Left renal cortex interstitium (tissue), 4 donors: ENCODE results near the gene UBTD1. TPM values are rescaled to one million over a fixed set of nuclear protein-coding genes. Genes with fewer than 3 reads are reported as not detected.

Source experiments
- DNase-seq, 4 donors: peaks; one replicate each; pipeline ENCODE4 v3.0.0-alpha.2; 2013; ENCODE audit warnings: low read depth in 4 of 4, low spot score in 2 of 4, missing footprints in 1 of 4
- polyA plus RNA-seq, 4 donors: library from polyadenylated mRNA; unstranded; fragments of 120-200 nt; gene quantifications; one replicate each; pipeline ENCODE4 v1.2.1, GENCODE V29; 2013; ENCODE audit not compliant: insufficient read length in 4 of 4

Gene UBTD1
- polyA plus RNA-seq, 4 donors, result 8.1 to 14.4 (median 11.0) TPM

GRCh38 chr10:97601268-97602215, 102.8 kb downstream of the UBTD1 start:
- DNase-seq, result no peak

DNA sequence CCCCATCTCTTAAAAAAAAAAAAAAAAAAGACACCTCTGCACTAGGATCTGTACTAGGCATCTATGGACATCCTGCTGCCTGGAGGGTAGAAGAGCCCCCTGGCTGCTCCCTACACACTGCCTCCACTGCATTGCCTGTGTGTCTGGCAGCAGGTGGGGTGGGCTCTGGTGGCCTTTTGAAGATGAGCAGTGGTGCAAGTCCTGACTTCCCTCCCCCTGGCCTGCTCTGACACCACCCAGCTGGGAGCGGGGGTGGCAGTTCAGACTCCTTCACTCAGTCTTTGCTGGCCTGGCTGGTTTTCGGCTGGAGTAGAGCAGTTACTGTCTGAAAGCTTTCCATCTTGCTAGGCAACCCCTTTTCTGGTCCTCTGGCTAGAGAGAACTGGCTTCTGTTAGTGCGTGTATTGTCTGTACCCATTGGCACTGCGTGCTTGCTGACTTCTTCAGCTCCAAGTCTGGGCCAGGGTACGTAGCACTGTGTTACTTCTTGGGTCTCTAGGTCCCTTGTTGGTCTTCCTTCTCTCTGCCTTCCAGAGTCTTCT, 108.4 kb downstream of the UBTD1 start:
- DNase-seq, result no peak

DNA sequence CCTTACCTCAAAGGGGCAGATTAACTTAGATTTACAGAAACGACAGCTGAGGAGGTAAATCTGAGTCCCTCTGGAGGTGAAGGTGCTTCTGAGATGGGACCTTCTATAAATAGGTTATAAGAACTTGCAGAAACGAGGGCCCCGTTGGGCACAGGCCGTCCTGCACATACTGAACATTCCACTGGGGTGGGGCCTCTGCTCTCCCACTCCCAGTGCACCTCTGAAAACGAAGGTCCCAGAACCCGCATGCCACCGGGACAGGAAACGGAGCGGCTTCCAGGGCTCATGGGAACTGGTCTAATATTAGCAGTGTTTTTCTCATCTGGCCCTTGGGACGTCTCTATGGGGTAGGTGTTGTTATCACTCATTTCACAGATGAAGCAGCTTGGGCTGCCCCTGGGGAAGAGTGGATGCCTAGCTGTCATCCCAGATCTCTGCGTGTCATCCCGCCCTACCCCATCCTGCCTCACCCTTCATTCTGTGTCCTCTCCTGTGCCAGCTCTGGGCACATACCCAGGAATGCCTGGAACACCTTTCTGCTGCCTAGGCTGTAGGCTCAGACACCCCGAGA, 110.4 kb downstream of the UBTD1 start:
- DNase-seq, result no peak

DNA sequence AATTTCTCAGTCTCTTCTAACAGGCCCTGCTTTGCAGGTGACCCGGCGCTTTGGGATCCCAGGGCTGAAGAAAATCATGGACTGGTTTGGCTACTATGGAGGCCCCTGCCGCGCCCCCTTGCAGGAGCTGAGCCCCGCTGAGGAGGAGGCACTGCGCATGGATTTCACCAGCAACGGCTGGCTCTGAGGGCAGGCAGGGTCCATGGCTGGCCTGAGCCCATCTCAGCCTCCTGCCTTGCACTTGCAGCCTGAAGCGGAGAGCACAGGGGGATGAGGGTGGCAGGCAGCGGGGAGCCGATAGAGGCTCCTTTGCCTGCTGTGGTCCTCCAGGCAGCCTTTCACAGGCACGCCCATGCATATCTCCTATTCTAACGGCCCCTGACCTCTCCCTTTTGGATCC, 112.7 kb downstream of the UBTD1 start:
- DNase-seq, result no peak

GRCh38 chr10:97612386-97612785, 113.7 kb downstream of the UBTD1 start:
- DNase-seq, result no peak

DNA sequence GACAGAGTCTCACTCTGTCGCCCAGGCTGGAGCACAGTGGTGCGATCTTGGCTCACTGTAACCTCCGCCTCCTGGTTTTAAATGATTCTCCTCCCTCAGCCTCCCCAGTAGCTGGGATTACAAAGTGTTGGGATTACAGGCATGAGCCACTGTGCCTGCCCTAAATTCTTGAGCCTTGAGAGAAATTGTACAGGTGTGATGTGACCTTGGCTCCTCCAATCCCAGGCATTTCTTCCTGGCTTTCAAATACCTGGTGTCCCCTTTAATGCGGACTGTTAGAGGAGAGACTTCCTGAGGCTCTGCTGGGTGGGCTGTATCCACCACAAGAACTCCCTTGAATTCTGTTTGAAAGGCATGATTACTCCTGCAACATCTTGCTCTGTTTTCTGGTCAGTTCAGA, 119.6 kb downstream of the UBTD1 start:
- no peak for DNase-seq

GRCh38 chr10:97618733-97619132, 120.0 kb downstream of the UBTD1 start:
- DNase-seq, result no peak

Other genes starting within 250 kb of the UBTD1 start
- 10 to 100 TPM; 26.3 to 35.2 (median 33.0) TPM for gene ARHGAP19, start 206.3 kb upstream of the UBTD1 start, polyA plus RNA-seq
- 1 to 10 TPM; 4.3 to 6.2 (median 4.3) TPM for gene FRAT1, start 179.7 kb upstream of the UBTD1 start, polyA plus RNA-seq
- 10 to 100 TPM; 11.0 to 15.7 (median 12.7) TPM for gene FRAT2, start 164.2 kb upstream of the UBTD1 start, polyA plus RNA-seq
- gene RRP12, start 97.6 kb upstream of the UBTD1 start, polyA plus RNA-seq, result 10 to 100 TPM; 18.7 to 31.8 (median 26.3) TPM
- 100 to 1,000 TPM; 169 to 211 (median 176) TPM for gene PGAM1, start 72.7 kb upstream of the UBTD1 start, polyA plus RNA-seq
- 10 to 100 TPM; 32.4 to 43.0 (median 38.5) TPM for gene EXOSC1, start 52.9 kb upstream of the UBTD1 start, polyA plus RNA-seq
- 10 to 100 TPM; 34.2 to 45.8 (median 39.7) TPM for gene ZDHHC16, start 52.7 kb upstream of the UBTD1 start, polyA plus RNA-seq
- gene MMS19, start 502 bp upstream of the UBTD1 start, polyA plus RNA-seq, result 100 to 1,000 TPM in 1 of 4 donors, 10 to 100 TPM in 3; 85.9 to 109 (median 92.3) TPM
- gene ANKRD2, start 73.9 kb downstream of the UBTD1 start, polyA plus RNA-seq, result under 1 TPM; 0.38 to 0.56 (median 0.51) TPM
- gene HOGA1, start 85.5 kb downstream of the UBTD1 start, polyA plus RNA-seq, result 10 to 100 TPM; 33.5 to 63.1 (median 47.4) TPM
- 1 to 10 TPM in 1 of 4 donors, under 1 TPM in 3; 0.29 to 1.2 (median 0.60) TPM for gene C10orf62, start 90.8 kb downstream of the UBTD1 start, polyA plus RNA-seq
- 10 to 100 TPM; 21.7 to 27.2 (median 23.0) TPM for gene MORN4, start 134.6 kb downstream of the UBTD1 start, polyA plus RNA-seq
- 10 to 100 TPM; 17.7 to 21.7 (median 21.4) TPM for gene PI4K2A, start 141.7 kb downstream of the UBTD1 start, polyA plus RNA-seq
- gene AVPI1, start 188.3 kb downstream of the UBTD1 start, polyA plus RNA-seq, result 1 to 10 TPM; 4.1 to 5.0 (median 4.7) TPM
- gene MARVELD1, start 214.8 kb downstream of the UBTD1 start, polyA plus RNA-seq, result 10 to 100 TPM; 37.3 to 54.7 (median 45.3) TPM
- gene ZFYVE27, start 238.2 kb downstream of the UBTD1 start, polyA plus RNA-seq, result 10 to 100 TPM; 20.2 to 40.5 (median 30.3) TPM